Muscle layer of duodenum (tissue), 2 donors: ENCODE data around the gene MCF2L.

ENCODE experiments used
- H3K27ac ChIP-seq: one replicate; pipeline ENCODE4 v1.7.0; 2013; ENCODE audit warnings: mild to moderate bottlenecking, low read length
- H3K27me3 ChIP-seq: one replicate; pipeline ENCODE4 v1.7.0; 2013; ENCODE audit warnings: low read depth, mild to moderate bottlenecking, control low read depth, low read length
- H3K36me3 ChIP-seq, 2 donors: one replicate each; pipeline ENCODE4 v1.7.0; 2013; ENCODE audit warnings: low read length in 2 of 2, control low read depth in 1 of 2, mild to moderate bottlenecking in 1 of 2; ENCODE audit not compliant: insufficient read depth in 2 of 2, control insufficient read depth in 1 of 2
- H3K4me1 ChIP-seq, 2 donors: one replicate each; pipeline ENCODE4 v1.7.0; 2013; ENCODE audit warnings: low read length in 2 of 2, mild to moderate bottlenecking in 2 of 2, control low read depth in 1 of 2, moderate library complexity in 1 of 2; ENCODE audit not compliant: insufficient read depth in 2 of 2, control insufficient read depth in 1 of 2
- H3K4me3 ChIP-seq, 2 donors: one replicate each; pipeline ENCODE4 v1.7.0; 2013; ENCODE audit warnings: low read length in 2 of 2, low read depth in 1 of 2, mild to moderate bottlenecking in 1 of 2
- H3K9me3 ChIP-seq, 2 donors: one replicate each; pipeline ENCODE4 v1.7.0; 2013; ENCODE audit warnings: low read length in 2 of 2, control low read depth in 1 of 2, mild to moderate bottlenecking in 1 of 2; ENCODE audit not compliant: control insufficient read depth in 1 of 2
- donor health status: healthy.

Gene MCF2L

GRCh38 chr13:112975401-112975939 lies 6.5 kb downstream of the MCF2L start:
- Histone ChIP-seq H3K4me1 (no peaks in the 10 kb centered on the region), H3K27me3 (peaks cover 12% of the 10 kb centered on the region), H3K4me3 (no peak overlapping the region), H3K27ac (no peak overlapping the region), H3K36me3 (no peaks in the 10 kb centered on the region), H3K9me3 (no peaks in the 10 kb centered on the region)

DNA sequence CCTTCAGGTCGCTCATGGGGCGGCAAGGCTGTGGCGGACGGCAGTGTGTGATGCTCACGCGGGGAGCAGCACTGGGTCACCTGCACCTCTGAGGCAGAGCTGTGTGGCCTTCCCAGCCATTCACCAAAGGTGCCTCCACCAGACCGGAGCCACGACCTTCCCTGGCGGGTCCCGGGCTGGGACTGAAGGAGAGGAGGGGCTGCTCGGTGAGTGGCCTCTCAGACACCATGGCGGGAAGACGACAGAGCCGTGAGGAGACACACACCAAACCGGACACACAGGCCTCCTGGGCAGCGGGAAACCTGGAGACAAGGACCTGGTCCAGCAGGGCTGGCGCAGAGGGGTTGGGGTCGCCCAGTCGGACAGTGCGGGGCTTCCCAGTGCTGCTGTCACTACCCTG lies 7.5 kb downstream of the MCF2L start:
- Histone ChIP-seq H3K4me3 (no peak overlapping the region), H3K27me3 (peaks cover 5% of the 10 kb centered on the region), H3K27ac (no peak overlapping the region), H3K4me1 (no peaks in the 10 kb centered on the region), H3K9me3 (no peaks in the 10 kb centered on the region), H3K36me3 (no peaks in the 10 kb centered on the region)

- no peak overlapping the region for H3K4me3 ChIP-seq
- no peak overlapping the region for H3K27ac ChIP-seq
- H3K36me3 ChIP-seq, result no peaks in the 10 kb centered on the region
- H3K9me3 ChIP-seq, result no peaks in the 10 kb centered on the region
- peaks cover 5% of the 10 kb centered on the region for H3K27me3 ChIP-seq
- no peaks in the 10 kb centered on the region for H3K4me1 ChIP-seq
Observed at GRCh38 chr13:112977091-112977490, 8.1 kb downstream of the MCF2L start.

GRCh38 chr13:112977525-112977924 lies 8.5 kb downstream of the MCF2L start:
- Histone ChIP-seq H3K36me3 (no peaks in the 10 kb centered on the region), H3K9me3 (no peaks in the 10 kb centered on the region), H3K27me3 (peaks cover 5% of the 10 kb centered on the region), H3K4me1 (no peaks in the 10 kb centered on the region), H3K4me3 (no peak overlapping the region), H3K27ac (no peak overlapping the region)

GRCh38 chr13:112978561-112979405 lies 9.8 kb downstream of the MCF2L start:
- Histone ChIP-seq H3K4me1 (no peaks in the 10 kb centered on the region), H3K27me3 (peaks cover 5% of the 10 kb centered on the region), H3K9me3 (no peaks in the 10 kb centered on the region), H3K27ac (no peak overlapping the region), H3K4me3 (no peak overlapping the region), H3K36me3 (no peaks in the 10 kb centered on the region)

GRCh38 chr13:112979406-112979902 lies 10.4 kb downstream of the MCF2L start:
- H3K36me3 ChIP-seq, result no peaks in the 10 kb centered on the region
- peaks cover 5% of the 10 kb centered on the region for H3K27me3 ChIP-seq
- H3K9me3 ChIP-seq, result no peaks in the 10 kb centered on the region
- H3K4me3 ChIP-seq, result no peak overlapping the region
- no peaks in the 10 kb centered on the region for H3K4me1 ChIP-seq
- H3K27ac ChIP-seq, result no peak overlapping the region

- Histone ChIP-seq H3K4me1 (no peaks in the 10 kb centered on the region), H3K9me3 (no peaks in the 10 kb centered on the region), H3K36me3 (no peaks in the 10 kb centered on the region), H3K4me3 (no peak overlapping the region), H3K27ac (no peak overlapping the region), H3K27me3 (peaks cover 5% of the 10 kb centered on the region)
Observed at GRCh38 chr13:112980434-112980833, 11.4 kb downstream of the MCF2L start.

DNA sequence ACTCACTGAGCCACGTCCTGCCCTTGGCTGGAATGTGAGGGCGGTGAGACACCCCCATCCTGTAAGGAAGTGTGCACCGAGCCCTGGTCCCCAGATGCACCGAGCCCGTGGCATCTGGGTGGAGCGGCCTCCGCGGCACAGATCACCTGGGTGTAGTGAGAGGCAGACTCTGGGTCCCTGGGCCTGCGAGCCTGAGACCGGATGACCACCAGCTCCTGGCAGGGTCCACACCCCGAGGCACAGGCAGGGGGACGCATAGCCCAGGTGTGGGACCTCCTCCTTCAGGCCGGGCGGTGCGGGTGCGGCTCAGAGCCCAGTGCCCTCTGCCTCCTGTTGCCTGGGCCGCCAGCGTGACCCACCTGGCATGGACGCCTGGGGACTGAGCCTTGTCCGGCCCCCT lies 12.4 kb downstream of the MCF2L start:
- Histone ChIP-seq H3K4me3 (no peak overlapping the region), H3K9me3 (no peaks in the 10 kb centered on the region), H3K27ac (no peak overlapping the region), H3K4me1 (no peaks in the 10 kb centered on the region), H3K27me3 (peaks cover 5% of the 10 kb centered on the region), H3K36me3 (no peaks in the 10 kb centered on the region)

DNA sequence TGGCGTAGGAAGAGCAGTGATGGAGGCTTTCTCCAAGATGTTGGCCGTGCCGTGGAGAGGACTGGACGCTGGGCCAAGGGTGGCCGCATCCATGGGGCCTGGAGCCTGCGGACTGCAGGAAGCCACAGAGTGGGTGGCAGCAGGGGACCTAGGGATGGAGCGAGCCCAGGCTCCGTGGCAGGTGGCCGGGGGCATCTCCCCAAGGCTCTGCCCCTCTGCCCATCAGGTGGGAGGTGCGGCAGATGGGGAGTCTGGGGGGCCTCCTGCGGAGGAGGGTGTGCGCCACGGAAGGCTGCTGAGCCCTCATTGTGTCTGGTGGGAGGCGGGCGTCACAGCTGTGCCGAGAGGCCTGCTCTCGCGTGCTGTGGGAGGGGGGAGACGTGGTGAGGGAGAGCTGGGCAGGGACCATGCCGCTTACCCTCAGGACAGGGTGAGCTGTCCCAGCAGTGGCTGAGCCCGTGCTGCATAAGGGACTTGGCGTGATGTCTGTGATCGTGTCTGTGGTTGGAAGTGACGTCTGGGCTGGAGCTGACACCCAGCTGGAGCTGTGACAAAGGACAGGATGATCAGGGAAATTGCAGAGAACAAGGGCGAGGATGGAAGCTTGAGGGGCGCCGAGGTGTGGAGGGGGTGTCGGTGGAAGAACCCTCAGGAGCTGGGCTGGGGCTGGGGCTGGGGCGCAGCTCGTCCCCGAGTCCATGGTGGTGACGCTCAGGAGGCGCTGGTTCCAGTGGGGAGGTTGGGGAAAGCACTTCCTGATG lies 13.4 kb downstream of the MCF2L start:
- no peaks in the 10 kb centered on the region for H3K9me3 ChIP-seq
- H3K36me3 ChIP-seq, result no peaks in the 10 kb centered on the region
- peaks cover 5% of the 10 kb centered on the region for H3K27me3 ChIP-seq
- H3K27ac ChIP-seq, result no peak overlapping the region
- no peaks in the 10 kb centered on the region for H3K4me1 ChIP-seq
- H3K4me3 ChIP-seq, result no peak overlapping the region

DNA sequence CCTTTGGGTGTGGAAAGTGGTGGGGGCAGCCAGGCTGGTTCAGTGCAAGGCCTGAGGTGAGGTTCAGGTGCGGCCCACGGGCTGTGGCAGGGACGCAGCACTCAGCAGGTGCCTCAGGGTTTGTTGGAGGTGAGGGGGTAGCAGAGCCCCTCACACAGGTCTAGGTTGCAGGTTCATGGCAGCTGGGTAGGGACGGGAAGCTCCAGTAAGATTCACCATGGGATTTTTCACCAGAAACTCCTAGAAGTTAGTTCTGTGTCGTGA lies 14.0 kb downstream of the MCF2L start:
- Histone ChIP-seq H3K9me3 (no peaks in the 10 kb centered on the region), H3K4me1 (no peaks in the 10 kb centered on the region), H3K36me3 (no peaks in the 10 kb centered on the region), H3K4me3 (no peak overlapping the region), H3K27me3 (peaks cover 5% of the 10 kb centered on the region), H3K27ac (no peak overlapping the region)

GRCh38 chr13:112983428-112984196 lies 14.6 kb downstream of the MCF2L start:
- no peaks in the 10 kb centered on the region for H3K36me3 ChIP-seq
- no peaks in the 10 kb centered on the region for H3K9me3 ChIP-seq
- H3K27me3 ChIP-seq, result peaks cover 5% of the 10 kb centered on the region
- H3K4me3 ChIP-seq, result no peak overlapping the region
- no peaks in the 10 kb centered on the region for H3K4me1 ChIP-seq
- no peak overlapping the region for H3K27ac ChIP-seq
